Esophagus muscularis mucosa (tissue), 4 donors: ENCODE data around the gene NRXN3.

Experiments
- EP300 ChIP-seq: sonication (generic); formaldehyde crosslinking; IDR thresholded peaks from one replicate; pipeline ENCODE4 v1.6.1; 2017; ENCODE audit warnings: antibody characterized with exemption
- POLR2A ChIP-seq: fragments of 450-650 bp; IDR thresholded peaks from one replicate; pipeline ENCODE4 v1.6.1; 2017; ENCODE audit warnings: antibody characterized with exemption, moderate library complexity, mild to moderate bottlenecking, low read depth
- POLR2AphosphoS5 ChIP-seq, 2 donors: sonication (generic); formaldehyde crosslinking; IDR thresholded peaks; one replicate each; pipeline ENCODE4 v1.6.1; 2017; ENCODE audit warnings: antibody characterized with exemption in 2 of 2
- TF ChIP-seq, protein P1 (sequence below), 3 experiments: fragments of 200-600 bp in 2 of 3; fragments of 450-650 bp in 1 of 3; sonication (generic) in 2 of 3; IDR thresholded peaks; one replicate each; pipeline ENCODE4 v1.5.1; 2017 to 2019; ENCODE audit warnings: antibody characterized with exemption in 3 of 3, mild to moderate bottlenecking in 2 of 3, moderate library complexity in 1 of 3

DNA sequence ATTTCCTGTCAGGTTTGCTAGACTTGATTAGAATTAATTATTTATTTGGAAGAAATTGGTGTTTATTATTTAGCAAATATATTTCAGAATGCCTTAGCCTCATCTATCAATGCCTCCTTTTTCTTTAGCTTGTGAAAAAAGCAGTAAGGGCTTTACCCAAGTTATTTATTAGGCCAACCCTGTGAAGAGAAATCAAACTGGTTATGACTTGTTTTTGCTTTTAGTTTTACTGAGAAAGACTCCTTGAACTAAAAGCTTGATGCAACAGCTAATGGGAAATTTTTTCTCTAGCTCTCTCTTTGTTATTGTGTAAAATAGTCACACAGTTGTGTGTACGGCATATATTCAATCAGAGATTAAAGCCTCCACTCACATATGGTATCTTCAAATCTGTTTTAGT is 1734.3 kb downstream of the NRXN3 start:
- TF ChIP-seq, protein P1, sequence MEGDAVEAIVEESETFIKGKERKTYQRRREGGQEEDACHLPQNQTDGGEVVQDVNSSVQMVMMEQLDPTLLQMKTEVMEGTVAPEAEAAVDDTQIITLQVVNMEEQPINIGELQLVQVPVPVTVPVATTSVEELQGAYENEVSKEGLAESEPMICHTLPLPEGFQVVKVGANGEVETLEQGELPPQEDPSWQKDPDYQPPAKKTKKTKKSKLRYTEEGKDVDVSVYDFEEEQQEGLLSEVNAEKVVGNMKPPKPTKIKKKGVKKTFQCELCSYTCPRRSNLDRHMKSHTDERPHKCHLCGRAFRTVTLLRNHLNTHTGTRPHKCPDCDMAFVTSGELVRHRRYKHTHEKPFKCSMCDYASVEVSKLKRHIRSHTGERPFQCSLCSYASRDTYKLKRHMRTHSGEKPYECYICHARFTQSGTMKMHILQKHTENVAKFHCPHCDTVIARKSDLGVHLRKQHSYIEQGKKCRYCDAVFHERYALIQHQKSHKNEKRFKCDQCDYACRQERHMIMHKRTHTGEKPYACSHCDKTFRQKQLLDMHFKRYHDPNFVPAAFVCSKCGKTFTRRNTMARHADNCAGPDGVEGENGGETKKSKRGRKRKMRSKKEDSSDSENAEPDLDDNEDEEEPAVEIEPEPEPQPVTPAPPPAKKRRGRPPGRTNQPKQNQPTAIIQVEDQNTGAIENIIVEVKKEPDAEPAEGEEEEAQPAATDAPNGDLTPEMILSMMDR (IDR thresholded peaks at IDR 0.05), result no peak
- TF ChIP-seq POLR2AphosphoS5 (IDR thresholded peaks at IDR 0.05), result no peak
- TF ChIP-seq POLR2A, result no peak
- TF ChIP-seq EP300, result no peak
